HFF-Myc (cell line): Measurements from ENCODE around the gene PEAR1.

Experiments used
- DNase-seq: peaks from one replicate; pipeline ENCODE4 v3.0.0-alpha.2; 2011; ENCODE audit warnings: low read depth; ENCODE audit errors: extremely low read depth
- H3K4me3 ChIP-seq: replicated peaks from 2 replicates; pipeline ENCODE4 v1.5.1; 2011; ENCODE audit warnings: low read depth, mild to moderate bottlenecking, control low read depth, low read length
- TF ChIP-seq, protein P1 (sequence below): IDR thresholded peaks from 2 replicates; pipeline ENCODE4 v1.5.1; 2012; ENCODE audit warnings: mild to moderate bottlenecking, low read depth, low read length, control low read depth; ENCODE audit errors: missing control alignments

PEAR1 gene

GRCh38 chr1:156948708-156949107 is 55.2 kb downstream of the PEAR1 start:
- TF ChIP-seq, protein P1, sequence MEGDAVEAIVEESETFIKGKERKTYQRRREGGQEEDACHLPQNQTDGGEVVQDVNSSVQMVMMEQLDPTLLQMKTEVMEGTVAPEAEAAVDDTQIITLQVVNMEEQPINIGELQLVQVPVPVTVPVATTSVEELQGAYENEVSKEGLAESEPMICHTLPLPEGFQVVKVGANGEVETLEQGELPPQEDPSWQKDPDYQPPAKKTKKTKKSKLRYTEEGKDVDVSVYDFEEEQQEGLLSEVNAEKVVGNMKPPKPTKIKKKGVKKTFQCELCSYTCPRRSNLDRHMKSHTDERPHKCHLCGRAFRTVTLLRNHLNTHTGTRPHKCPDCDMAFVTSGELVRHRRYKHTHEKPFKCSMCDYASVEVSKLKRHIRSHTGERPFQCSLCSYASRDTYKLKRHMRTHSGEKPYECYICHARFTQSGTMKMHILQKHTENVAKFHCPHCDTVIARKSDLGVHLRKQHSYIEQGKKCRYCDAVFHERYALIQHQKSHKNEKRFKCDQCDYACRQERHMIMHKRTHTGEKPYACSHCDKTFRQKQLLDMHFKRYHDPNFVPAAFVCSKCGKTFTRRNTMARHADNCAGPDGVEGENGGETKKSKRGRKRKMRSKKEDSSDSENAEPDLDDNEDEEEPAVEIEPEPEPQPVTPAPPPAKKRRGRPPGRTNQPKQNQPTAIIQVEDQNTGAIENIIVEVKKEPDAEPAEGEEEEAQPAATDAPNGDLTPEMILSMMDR: peak; percentile 26
- H3K4me3 ChIP-seq: no peak overlapping the region
- no peak for DNase-seq

- TF ChIP-seq, protein P1: no peak
- H3K4me3 ChIP-seq: no peak overlapping the region
- no peak for DNase-seq
These were observed 55.6 kb downstream of the PEAR1 start for GRCh38 chr1:156949127-156949526.

GRCh38 chr1:156951371-156951770 is 57.9 kb downstream of the PEAR1 start:
- DNase-seq: no peak
- no peak overlapping the region for H3K4me3 ChIP-seq
- TF ChIP-seq, protein P1: no peak

DNA sequence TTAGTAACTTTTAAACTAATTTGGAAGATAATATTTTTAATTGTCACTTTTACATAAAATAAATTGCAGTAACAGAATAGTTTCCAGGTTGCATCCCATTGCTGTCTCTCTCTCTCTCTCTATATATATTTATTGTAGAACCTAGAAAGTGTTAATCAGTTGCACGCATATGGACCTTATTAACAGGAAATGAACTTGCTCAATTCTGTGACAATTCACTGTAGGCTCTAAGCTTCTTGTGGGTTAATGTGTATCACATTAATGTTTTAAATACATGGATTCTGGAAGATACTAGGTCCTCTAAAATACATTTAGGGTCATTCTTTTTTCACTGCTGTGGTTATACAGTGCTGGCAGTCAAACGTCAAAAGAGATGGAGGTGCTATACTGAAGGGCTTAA is 60.1 kb downstream of the PEAR1 start:
- no peak overlapping the region for H3K4me3 ChIP-seq
- TF ChIP-seq, protein P1: no peak
- DNase-seq: no peak

DNA sequence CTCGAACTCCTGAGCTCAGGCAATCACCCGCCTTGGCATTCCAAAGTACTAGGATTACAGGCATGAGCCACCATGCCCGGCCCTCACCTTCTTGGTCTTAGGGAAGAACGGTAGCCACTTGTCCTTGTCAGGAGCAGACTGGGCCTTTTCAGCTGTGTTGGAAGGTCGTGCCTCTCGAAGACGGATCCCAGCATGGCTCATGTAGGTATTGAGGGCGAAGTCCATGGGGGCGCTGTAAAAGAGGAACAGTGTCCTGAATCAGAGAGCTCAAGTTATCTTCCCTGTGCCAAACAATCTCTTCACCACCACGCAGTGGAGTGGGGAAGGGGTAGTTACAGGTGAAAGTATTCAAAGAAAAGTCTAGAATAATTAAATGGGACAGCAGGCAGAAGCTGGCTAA is 62.8 kb downstream of the PEAR1 start:
- TF ChIP-seq, protein P1: no peak
- H3K4me3 ChIP-seq: no peak overlapping the region
- DNase-seq: no peak

DNA sequence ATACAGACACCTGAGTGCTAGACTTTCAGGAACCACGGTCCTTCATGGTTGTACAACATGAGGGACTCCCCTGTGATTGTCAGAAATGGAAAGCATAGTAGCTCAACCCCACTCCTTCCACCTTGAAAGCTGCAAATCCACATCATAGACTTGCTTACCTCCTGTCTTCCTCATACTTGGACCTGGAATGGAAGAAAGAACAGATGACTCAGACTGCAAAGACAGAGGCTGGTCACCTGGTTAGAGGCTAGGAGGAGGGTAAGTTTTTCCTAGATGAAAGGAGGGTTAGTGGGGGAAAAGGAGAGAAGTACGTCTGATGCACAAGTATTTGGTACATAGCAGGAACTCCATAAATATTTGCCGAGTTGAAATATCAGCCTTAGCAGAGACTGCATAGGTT is 64.1 kb downstream of the PEAR1 start:
- TF ChIP-seq, protein P1: no peak
- H3K4me3 ChIP-seq: no peak overlapping the region
- DNase-seq: no peak

DNA sequence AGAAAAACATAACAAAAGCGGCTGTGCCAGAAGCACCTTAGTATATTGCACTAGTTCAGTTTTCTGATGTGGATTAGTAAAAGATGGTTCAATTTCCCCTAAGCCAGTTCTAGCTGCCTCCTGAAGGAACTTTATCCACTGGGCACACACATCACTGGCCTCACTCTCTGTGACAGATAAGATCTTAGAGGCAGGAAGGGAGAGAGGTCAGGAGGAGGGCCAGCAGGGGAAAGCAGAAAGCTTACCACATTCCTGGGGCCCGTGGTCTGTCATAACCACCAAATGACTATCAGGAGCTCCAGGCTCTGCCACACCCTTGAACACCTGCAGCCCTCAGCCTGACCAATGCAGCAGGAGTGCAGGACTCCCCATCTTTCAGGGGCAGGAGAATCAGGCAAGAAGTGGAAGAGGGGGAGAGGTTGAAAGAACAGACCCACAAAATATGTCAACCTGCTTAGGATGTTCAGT is 64.8 kb downstream of the PEAR1 start:
- H3K4me3 ChIP-seq: no peak overlapping the region
- DNase-seq: no peak
- TF ChIP-seq, protein P1: no peak
